T-helper 2 cell treated with Interferon-gamma antibody and Interleukin-4, amounts not matched to agents 5 μg/mL and 100 μg/mL, for 36 hours (primary cell): Measurements from ENCODE around the gene KTI12.

Source experiments
- DNase-seq: peaks from one replicate; pipeline ENCODE4 v3.0.0; 2021; ENCODE audit warnings: low spot score
- H3K27ac Mint-ChIP-seq: one replicate; pipeline ENCODE4 v1.8.0; 2021; ENCODE audit warnings: mild to moderate bottlenecking, mixed read lengths
- H3K27me3 Mint-ChIP-seq: one replicate; pipeline ENCODE4 v1.8.0; 2021; ENCODE audit warnings: low read depth, mixed read lengths
- H3K36me3 Mint-ChIP-seq: one replicate; pipeline ENCODE4 v1.8.0; 2021; ENCODE audit warnings: low read depth, mixed read lengths
- H3K4me1 Mint-ChIP-seq: one replicate; pipeline ENCODE4 v1.8.0; 2021; ENCODE audit warnings: low read depth, mixed read lengths
- H3K4me3 Mint-ChIP-seq: one replicate; pipeline ENCODE4 v1.8.0; 2022; ENCODE audit warnings: mild to moderate bottlenecking, moderate library complexity, mixed read lengths
- H3K9me3 Mint-ChIP-seq: one replicate; pipeline ENCODE4 v1.8.0; 2021; ENCODE audit warnings: mixed read lengths

KTI12 gene

DNA sequence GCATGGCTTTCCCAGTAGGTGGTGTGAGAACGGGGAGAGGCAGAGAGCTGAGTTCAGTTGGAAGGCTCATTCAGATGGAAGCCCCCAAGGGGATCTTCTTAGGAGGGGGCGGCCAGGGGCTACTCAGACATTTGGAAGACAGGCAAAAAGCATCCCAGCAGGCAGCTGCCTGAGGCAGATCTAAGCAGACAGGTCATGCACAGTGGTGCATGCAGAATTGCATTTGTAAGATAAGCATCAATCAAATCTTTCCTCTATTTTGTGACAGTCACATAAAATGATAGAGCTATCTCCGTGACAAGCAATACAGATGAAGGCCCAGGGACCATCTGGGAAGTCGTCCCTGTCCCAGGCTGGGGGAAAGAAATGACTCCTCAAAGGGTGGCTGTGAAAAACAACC, 46.9 kb downstream of the KTI12 start:
- Mint-ChIP-seq H3K36me3 (no peaks in the 10 kb centered on the region), H3K4me3 (no peak overlapping the region), H3K27me3 (peaks cover 27% of the 10 kb centered on the region), H3K27ac (no peak overlapping the region), H3K9me3 (no peaks in the 10 kb centered on the region), H3K4me1 (peaks cover 8% of the 10 kb centered on the region)
- no peak for DNase-seq

DNA sequence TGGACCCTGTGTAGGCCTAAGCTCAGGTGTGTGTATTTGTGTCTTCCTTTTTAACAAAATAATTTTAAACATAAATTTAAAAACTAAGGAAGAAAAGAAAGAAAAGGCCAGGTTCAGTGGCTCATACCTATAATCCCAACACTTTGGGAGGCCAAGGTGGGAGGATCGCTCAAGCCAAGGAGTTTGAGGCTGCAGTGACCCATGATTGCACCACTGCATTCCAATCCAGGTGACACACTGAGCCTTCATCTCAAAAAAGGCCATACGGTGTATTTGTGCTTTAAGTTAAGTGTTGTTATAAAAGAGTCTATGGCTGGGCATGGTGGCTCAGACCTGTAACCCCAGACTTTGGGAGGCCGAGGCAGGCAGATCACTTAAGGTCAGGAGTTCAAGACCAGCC, 51.4 kb downstream of the KTI12 start:
- Mint-ChIP-seq H3K36me3 (no peaks in the 10 kb centered on the region), H3K4me3 (no peak overlapping the region), H3K27ac (no peak overlapping the region), H3K9me3 (no peaks in the 10 kb centered on the region), H3K4me1 (no peaks in the 10 kb centered on the region), H3K27me3 (peaks cover 4% of the 10 kb centered on the region)
- no peak for DNase-seq
